HG03520 (cell line): ENCODE results near the gene SPHK2.

ENCODE experiments used
- ATAC-seq: cut with Tn5 transposase; IDR thresholded peaks from one replicate; pipeline ENCODE4 v1.9.1; 2021; ENCODE audit warnings: mild to moderate bottlenecking, moderate library complexity; ENCODE audit not compliant: unreplicated experiment

Gene SPHK2

GRCh38 chr19:48603449-48603848 lies 15.9 kb upstream of the SPHK2 start:
- no peak for ATAC-seq

GRCh38 chr19:48603850-48604249 lies 15.5 kb upstream of the SPHK2 start:
- no peak for ATAC-seq

- ATAC-seq = no peak
Observed at GRCh38 chr19:48606463-48607358, 12.6 kb upstream of the SPHK2 start, which contains the start of gene SPACA4. Gene SPACA4, plus strand, starts transcription at chr19:48606742. Its CDS starts 237 bp downstream, at chr19:48606979.

- ATAC-seq = no peak
Observed at GRCh38 chr19:48607359-48607755, 11.9 kb upstream of the SPHK2 start.

GRCh38 chr19:48608798-48609263 lies 10.5 kb upstream of the SPHK2 start:
- ATAC-seq = no peak

GRCh38 chr19:48609571-48610108 lies 9.7 kb upstream of the SPHK2 start:
- no peak for ATAC-seq

GRCh38 chr19:48611872-48612271 lies 7.4 kb upstream of the SPHK2 start:
- ATAC-seq = no peak

- no peak for ATAC-seq
Observed at GRCh38 chr19:48613024-48613851, 6.1 kb upstream of the SPHK2 start.

GRCh38 chr19:48613852-48614435 lies 5.4 kb upstream of the SPHK2 start:
- ATAC-seq = no peak

GRCh38 chr19:48614436-48615230 lies 4.7 kb upstream of the SPHK2 start, which contains the start of gene FAM83E:
Gene FAM83E, minus strand, starts transcription at chr19:48615076. Its CDS starts 1,704 bp downstream, at chr19:48613372.
- ATAC-seq = no peak

GRCh38 chr19:48615231-48616040 lies 3.9 kb upstream of the SPHK2 start:
- no peak for ATAC-seq

GRCh38 chr19:48616041-48616436 lies 3.3 kb upstream of the SPHK2 start:
- ATAC-seq = no peak

GRCh38 chr19:48616491-48617056 lies 2.7 kb upstream of the SPHK2 start:
- ATAC-seq = no peak

GRCh38 chr19:48617146-48617937 lies 2.0 kb upstream of the SPHK2 start:
- ATAC-seq = no peak

GRCh38 chr19:48618278-48618915 lies 909 bp upstream of the SPHK2 start:
- no peak for ATAC-seq

- no peak for ATAC-seq
Observed at GRCh38 chr19:48619692-48620585, 633 bp downstream of the SPHK2 start.
